HG03066 (cell line): ENCODE data around the gene TCF25.
"Not testable (repeated sequence)": the region's sequence is repeated elsewhere in the genome, so short reads cannot be mapped to it uniquely, and the experiment has no call there.

Source experiments
- ATAC-seq: cut with Tn5 transposase; IDR thresholded peaks from one replicate; pipeline ENCODE4 v1.9.1; 2021; ENCODE audit warnings: low read depth; ENCODE audit not compliant: unreplicated experiment

TCF25 gene

DNA sequence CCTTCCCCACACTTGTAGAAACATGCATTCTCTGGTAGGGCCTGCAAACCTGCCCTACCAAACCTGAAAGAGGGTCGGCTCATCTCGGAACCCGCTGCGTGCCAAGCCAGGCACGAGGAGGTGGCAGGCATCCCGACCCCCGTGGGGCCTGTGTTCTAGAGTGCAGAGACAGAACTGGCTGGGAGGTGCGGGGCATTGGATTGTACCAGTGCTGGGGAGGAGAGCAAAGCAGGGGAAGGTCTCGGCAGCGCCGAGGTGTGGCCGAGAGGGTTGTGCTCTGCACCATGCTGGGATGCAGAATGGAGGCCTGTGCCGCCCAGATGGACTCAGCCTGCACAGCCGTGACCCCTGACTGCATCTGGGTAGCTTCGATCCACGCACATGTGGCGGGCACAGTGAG is 27.5 kb downstream of the TCF25 start:
- no peak for ATAC-seq

DNA sequence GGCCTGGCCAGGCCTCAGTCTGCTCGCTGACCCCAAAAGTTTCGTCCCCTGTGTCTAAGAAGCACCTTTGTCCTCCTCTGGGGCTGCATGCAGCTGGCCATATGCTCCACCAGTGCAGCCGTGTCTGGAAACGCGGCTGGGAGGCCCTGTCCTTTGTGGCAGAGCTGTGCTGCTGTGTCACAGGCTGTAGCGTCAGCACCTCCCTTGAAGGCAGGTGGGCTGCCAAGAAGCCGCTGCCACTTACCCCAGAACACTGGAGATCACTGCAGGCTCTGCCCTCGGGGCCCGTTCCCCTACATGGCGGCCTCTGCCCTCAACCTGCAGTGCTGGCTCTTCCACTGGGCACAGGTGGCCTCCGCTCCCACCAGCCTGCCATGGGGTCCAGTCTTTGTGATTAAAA is 29.6 kb downstream of the TCF25 start:
- ATAC-seq, result no peak

DNA sequence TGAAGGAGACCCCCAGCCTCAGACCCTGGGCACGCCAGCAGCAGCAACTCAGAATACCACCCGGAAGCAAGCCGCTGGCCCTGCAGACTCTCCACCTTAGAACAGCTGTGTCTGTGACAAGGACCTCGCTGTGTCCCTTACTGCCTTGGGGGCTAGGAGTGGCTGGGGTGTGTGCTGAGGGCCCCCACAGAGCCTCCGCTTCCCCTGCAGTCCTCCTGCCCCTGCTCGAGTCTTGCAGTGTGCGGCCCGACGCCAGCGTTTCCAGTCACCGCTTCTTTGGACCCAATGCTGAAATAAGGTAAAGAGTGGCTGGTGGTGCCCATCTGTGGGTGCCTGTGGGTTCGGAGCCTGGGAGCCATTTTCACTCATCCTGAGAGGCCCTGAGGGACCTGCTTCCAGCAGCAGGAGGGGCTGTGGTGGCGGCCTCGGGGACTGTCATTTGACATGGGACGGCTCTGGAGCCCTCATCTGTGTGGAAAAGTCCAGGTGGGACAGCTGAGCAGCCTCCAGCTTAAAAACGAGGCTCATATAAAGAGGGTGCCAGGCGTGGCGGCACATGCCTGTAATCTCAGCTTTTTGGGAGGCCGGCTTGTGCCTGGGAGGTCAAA is 30.6 kb downstream of the TCF25 start:
- ATAC-seq, result no peak

DNA sequence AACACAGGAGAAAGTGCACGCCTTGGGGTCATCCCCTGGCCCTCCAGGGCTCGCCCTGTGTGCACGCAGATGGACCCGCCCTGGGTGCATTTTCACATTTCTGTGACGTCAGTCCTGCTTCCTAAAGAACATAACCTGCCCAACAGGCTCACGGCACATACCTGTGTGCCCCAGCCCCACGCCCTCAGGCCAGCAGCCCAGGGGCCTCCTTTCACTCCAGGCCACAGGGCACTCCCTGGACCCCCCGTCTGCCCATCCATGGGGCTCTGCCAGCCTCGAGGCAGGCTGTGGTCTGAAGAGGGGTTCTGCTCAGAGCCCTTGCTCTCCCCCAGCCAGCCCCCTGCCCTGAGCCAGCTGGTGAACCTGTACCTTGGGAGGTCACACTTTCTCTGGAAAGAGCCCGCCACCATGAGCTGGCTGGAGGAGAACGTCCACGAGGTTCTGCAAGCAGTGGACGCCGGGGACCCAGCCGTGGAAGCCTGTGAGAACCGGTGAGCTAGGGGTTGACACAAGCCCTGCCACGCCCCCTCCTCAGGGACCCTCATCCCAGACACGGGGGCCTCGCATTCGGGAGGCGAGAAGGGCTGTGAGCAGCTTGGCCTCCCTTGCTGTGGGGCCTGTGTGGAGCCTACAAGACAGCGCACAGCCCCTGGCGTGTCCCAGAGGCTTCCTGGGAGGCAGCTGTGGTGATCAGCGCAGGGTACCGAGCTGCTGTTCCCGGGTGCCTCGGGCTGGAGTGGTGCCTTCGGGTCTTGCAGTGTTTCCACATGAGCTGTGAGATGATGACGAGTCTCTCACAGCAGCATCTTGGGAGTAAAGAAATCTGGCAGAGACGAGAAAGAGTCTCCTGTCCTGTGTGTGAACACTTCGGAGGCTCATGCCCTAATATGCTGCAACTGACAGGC is 31.5 kb downstream of the TCF25 start:
- no peak for ATAC-seq

DNA sequence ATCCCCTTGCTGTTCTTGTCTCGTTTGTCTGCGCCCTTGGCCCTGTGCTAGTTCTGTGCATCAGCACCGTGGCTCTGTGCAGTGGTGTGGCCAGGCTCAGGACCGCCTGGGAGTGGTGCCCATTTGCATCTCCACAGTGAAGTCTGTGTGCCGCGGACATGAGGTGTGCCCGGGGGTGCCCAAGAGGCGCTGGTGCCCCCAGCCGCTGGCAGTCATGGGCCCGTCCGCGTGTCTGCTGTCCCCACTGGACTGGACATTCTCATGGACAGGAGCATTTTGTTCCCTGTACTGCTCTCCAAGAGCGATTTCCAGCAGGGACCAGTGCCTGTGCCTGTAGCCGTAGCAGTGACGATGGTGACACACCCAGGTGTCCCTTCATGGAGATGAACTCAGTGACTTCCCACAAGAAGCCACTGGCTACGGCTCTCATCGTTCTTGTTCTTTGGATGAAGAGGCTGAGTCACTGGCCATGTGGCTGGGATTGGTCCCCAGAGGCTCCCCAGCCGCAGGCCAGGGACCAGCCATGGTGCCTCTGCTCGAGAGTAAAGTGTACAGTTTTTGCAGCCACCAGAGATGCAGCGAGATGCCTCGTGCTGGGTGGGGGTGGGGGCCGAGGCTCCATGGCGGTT is 32.2 kb downstream of the TCF25 start:
- no peak for ATAC-seq

DNA sequence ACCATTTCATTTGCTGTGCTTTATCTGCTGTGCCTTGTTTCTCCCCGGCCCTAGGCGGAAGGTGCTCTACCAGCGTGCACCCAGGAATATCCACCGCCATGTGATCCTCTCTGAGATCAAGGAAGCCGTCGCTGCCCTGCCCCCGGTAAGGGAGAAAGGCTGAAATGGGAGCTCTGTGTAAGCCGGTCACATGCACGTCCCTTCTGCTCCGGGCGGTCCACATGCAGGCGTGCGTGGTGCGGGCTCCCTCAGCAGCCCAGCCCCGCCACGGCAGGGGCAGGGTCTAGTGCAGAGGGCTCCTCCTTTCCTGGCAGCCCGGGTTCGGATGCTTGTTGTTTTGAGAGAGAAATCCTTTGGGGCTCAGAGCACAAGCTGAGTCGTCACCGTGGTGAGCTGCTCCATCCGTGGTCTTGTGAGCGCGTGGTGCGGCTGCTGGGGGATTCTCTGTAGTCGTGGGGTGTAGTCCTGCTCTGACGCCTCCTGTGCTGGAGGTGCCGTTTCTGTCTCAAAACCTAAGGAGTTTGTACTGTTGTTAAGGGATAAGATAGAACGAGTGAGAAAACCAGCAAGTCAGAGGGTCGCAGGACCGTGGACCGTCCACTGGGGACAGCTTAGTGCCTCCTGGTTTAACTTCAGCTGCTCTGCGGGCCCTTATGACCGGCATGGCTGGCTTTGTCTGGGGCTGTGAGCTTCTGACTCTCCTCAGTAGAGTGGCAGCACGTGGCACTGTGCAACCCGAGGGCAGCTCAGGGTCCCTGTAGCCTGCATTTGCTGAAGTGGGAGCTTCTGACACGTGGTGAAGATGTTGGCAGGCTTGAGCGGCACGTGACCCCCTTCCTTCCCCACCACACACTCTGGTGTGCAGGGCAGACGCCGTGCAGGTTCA is 33.0 kb downstream of the TCF25 start:
- no peak for ATAC-seq

DNA sequence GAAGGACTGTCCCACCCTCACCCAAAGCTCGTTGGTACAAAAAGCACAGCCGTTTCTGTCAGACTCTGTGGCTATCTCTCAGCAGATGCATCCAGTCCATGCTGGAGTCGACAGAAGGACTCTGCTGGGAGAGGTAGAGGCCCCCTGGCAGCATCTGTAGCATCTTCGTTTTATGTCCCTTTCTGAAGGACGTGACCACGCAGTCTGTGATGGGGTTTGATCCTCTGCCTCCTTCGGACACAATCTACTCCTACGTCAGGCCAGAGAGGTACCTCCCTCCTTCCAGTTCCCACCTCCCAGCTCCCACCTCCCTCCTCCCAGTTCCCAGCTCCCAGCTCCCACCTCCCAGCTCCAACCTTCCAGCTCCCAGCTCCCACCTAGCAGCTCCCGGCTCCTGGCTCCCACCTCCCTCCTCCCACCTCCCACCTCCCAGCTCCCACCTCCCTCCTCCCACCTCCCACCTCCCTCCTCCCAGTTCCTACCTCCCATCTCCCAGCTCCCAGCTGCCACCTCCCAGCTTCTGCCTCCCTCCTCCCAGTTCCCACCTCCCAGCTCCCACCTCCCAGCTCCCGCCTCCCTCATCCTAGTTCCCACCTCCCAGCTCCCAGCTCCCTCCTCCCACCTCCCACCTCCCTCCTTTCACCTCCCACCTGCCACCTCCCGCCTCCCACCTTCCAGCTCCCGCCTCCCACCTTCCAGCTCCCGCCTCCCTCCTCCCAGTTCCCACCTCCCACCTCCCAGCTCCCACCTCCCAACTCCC is 33.8 kb downstream of the TCF25 start:
- no peak for ATAC-seq

DNA sequence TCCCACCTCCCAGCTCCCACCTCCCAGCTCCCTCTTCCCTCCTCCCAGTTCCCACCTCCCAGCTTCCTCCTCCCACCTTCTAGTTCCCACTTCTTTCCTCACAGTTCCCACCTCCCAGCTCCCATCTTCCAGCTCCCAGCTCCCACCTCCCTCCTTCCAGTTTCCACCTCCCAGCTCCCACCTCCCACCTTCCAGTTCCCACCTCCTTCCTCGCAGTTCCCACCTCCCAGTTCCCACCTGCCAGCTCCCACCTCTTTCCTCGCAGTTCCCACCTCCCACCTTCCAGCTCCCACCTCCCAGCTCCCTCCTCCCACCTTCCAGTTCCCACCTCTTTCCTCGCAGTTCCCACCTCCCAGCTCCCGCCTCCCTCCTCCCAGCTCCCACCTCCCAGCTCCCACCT is 34.8 kb downstream of the TCF25 start:
- no peak for ATAC-seq

DNA sequence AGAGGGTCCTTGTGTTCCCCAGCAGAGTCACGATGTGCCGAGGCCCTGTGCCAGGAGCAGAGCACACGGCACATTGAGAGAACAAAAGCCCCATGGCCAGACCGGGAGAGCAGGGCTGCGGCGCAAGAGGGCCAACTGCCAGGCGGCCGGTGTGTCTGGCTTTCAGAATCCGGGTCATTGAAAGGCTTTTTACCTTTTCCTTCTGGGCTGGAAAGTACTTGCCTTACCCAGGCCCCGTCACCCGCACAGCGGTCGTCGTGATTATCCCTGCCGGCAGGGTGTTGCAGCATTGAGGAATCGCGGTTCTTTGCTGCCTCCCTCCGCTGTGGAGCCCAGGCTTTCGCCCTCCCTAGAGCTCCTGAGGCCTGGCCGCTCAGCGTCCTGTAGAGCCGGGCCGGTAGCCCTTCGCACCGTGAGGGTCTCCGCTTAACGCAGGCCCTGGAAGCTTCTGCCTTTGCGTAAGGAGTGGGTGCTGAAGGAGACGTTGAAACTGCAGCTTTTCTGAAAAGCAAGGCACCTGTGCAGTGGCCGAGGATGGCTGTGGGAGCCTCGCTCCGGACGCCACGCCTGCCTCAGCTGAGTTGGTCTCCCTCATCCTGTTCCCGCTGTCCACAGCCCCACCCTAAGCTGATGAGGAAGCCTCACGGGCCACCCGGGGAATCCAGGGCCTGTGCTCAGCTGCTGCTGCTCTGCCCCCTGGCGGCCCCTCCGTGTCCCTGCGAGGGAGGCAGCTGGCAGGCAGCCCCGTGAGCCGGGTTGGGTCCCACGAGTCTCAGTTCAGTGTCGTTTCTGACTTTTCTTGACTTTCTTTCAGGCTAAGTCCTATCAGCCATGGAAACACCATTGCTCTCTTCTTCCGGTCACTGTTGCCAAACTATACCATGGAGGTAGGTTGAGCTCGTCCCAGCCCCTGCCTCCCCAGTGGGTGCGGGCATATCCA is 36.7 kb downstream of the TCF25 start:
- ATAC-seq, result no peak

DNA sequence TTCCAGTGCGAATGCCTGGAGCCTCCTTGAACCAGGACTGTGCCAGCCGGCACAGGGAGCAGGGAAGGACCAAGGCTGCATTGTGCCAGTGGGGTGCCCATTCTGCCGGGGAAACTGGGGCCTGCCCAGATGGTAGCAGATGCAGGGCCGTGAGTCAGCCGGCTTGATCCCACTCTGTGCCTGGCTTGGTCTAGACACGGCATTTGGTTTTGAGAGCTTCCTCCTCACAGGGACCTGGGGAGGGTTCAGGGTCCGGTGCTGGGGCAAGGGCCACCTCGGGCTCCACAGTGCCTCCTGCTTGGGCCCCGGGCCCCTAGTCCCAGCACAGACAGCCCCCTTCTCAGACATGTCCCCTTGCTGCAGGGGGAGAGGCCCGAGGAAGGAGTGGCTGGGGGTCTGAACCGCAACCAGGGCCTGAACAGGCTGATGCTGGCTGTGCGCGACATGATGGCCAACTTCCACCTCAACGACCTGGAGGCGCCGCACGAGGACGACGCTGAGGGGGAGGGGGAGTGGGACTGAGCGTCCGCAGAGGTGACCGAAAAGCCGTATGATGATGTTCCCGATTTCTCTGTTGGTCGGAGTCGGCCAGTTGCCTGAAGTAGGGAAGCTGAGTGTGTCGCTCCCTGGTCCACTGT is 37.4 kb downstream of the TCF25 start:
- no peak for ATAC-seq

DNA sequence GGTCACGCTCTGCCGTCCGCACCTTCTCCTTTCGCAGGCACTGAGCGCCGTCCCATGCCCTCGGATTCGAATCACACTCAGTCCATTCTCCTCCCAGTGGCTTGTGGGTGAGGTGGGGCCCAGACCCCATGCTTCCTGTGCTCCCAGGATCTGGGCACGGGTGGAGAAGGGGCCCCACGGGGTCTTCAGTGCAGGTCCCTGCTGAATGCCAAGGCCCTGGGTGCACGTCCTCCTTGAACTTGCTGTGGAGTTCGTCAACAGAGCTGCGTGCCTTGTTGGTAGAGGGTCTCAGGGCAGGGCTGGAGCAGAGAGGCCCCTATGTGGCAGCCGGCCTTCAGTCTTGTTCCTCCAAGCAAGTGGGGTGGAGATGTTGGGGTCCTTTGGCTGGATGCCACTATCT is 38.0 kb downstream of the TCF25 start:
- ATAC-seq, result no peak

DNA sequence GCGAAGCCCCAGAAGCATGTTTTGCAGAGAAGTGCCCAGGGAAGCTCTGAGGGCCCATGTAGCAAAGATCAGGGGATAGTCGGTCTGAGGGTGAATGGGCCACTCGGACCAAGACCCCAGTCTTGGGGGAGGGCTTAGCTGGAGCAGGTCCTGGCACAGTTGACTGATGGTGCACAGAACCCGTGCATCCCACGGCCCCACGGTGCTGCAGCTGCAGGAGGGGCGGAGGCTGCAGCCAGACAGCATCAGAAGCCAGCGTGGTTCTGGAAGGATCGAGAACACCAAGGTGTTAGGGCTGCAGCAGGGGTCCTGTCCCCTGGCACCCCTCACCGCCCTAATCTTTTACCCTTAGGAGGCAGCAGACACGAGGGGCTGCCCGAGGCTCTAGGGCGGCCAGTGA is 38.8 kb downstream of the TCF25 start:
- ATAC-seq, result no peak

DNA sequence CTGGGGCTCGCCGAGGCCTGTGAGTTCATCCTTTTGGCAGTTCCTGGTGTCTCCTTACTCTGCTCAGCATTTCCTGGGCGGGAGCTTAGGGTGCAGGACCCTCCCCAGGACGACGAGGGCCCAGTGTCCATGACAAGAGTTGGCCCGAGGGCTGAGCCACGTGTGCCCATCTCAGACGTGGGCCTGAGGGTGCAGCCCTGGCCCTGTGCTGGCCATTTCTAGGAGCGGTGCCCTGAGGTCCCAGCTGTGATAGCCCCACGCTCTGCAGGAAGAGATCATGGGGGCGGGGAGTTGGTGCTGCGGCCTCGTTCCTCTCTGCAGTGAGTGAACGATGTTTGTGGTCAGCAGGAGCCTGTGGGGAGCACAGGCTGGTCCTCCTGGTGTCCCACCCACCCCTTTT is 39.2 kb downstream of the TCF25 start:
- ATAC-seq, result no peak

DNA sequence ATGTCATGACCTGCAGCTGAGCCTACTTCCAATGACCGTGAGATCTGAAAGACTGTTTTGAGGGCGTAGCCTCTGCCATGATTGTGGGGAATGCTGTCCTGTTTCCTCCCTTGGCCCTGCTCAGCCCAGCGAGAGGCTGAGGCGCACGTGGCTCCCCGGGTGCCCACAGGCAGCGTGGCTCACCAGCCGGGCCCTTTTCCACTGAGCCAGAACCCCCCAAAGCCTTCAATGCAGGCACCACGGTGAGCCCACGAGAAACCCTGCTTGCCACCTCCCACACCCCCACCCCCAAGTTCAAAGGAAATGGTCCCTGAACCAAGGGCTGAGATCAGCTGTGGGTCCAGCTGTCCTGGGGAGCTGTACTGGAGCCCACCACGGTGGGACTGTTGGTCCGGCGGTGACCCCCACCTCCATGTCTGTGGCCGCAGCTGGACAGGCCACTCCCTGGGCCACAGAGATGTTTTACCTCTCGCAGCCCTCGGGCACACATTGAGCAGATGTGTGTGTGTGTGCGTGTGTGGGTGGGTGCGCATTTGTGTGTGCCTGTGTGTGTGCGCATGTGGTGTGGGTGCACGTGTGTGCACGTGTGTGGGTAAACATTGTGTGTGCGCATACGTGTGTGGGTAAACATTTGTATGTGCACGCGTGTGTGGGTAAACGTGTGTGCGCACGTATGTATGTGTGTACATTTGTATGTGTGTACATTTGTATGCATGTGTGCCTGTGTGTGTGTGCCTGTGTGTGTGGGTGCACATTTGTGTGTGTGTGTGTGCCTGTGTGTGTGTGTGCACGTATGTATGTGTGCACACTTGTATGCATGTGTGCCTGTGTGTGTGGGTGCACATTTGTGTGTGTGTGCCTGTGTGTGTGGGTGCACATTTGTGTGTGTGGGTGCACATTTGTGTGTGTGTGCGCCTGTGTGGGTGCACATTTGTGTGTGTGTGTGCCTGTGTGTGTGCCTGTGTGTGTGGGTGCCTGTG is 40.3 kb downstream of the TCF25 start:
- ATAC-seq, result no peak

DNA sequence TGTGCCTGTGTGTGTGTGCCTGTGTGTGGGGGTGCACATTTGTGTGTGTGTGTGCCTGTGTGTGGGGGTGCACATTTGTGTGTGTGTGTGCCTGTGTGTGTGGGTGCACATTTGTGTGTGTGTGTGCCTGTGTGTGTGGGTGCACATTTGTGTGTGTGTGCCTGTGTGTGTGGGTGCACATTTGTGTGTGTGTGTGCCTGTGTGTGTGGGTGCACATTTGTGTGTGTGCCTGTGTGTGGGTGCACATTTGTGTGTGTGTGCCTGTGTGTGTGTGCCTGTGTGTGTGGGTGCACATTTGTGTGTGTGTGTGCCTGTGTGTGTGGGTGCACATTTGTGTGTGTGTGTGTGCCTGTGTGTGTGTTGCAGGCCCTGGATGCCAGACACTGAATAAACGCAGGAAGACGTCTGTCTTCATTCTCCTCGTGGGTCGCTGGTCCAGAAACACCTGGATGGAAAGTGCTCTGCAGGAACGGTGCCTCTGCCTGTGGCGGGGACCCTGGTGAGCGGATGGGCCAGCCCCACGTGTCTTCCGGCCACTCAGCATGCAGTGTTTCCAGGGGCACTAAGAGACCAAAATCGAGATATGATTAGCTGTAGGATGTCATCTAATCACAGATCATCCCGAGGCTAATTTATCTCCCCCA is 41.4 kb downstream of the TCF25 start:
- ATAC-seq, result not testable (repeated sequence)

DNA sequence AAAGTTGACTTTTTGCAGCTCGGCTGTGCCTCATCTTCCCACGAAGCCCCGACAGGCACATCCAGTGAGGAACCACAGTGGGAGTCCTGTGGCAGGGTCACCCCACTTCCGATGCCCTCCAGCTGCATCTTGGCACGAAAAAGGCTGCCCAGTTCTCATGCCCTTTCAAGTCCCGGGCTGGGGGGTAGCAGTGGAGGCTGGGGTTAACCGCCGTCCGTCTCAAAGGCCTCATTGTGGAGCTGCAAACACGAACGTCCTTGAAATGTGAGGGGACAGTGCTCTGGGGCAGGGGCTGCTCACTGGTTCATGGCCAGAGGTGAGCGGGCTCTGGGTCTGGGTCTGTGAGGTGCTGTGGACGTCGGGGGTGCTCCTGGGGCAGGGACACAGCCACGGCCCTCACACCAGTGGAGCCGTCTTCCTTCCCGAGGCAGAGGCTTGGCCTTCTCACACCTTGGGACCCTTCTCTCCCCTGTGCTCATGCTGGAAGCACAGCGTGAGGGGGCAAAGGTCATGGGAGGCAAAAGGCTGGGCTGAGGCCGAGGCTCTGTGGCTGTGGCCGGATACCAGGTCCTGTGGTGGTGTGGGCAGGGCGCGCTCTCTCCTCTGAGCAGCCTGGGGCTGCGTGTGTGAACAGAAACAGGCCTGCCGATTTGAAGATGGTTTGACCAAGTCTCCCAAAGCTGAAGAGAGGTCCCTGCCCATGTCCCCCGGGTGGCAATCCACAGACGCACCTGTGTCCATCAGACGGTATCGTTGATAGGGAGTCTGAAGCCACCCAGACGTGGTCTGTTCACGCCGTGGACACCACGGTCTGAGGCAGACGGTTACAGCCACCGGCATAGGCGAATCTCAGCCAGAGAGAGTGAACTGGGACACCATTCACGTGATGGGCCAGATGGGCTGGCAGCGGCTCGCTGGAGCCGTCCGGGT is 42.2 kb downstream of the TCF25 start:
- ATAC-seq, result no peak
